Measurements from ENCODE around the gene PHOX2A. TPM values are rescaled to one million over a fixed set of nuclear protein-coding genes. Genes with fewer than 3 reads are reported as not detected.

Gene PHOX2A
- total RNA-seq, 1 experiment from 2014 or later = not detected

GRCh38 chr11:72253392-72253791, 9.4 kb upstream of the PHOX2A start:
- no peak overlapping the region for H2AFZ ChIP-seq (ENCODE audit: low read length)
- TF ChIP-seq CTCF (conservative IDR thresholded peaks at IDR 0.05; ENCODE audit: low read depth, low read length) (no peak), EZH2phosphoT487 (IDR thresholded peaks at IDR 0.05; ENCODE audit: borderline replicate concordance, low read length) (no peak), EZH2 (IDR thresholded peaks at IDR 0.05; ENCODE audit: low read length, unreplicated experiment) (no peak)
- CTCF ChIA-PET = no interaction called here
- H3K9ac ChIP-seq (ENCODE audit: low read length) = no peak overlapping the region
- no peaks in the 10 kb centered on the region for H3K4me1 ChIP-seq (ENCODE audit: insufficient read depth, low read length)
- POLR2A ChIA-PET (ENCODE audit: unreplicated experiment) = no interaction called here
- no peaks in the 10 kb centered on the region for H3F3A ChIP-seq (ENCODE audit: low read length, unreplicated experiment)
- no peaks in the 10 kb centered on the region for H3K36me3 ChIP-seq (ENCODE audit: low read depth, low read length)
- no peaks in the 10 kb centered on the region for H3K9me3 ChIP-seq (ENCODE audit: low read length)
- ATAC-seq = no peak
- H3K27ac ChIP-seq (ENCODE audit: low read length) = no peak overlapping the region
- BruUV-seq (replicated peaks) = no TSS peak
- H3K9me2 ChIP-seq (replicated peaks; ENCODE audit: low read length) = no peaks in the 10 kb centered on the region
- H3K4me3 ChIP-seq (ENCODE audit: low read length) = no peak overlapping the region
- H4K20me1 ChIP-seq (ENCODE audit: low read length) = no peaks in the 10 kb centered on the region
- H3K27me3 ChIP-seq (ENCODE audit: low read length) = peaks cover 29% of the 10 kb centered on the region
- no peaks in the 10 kb centered on the region for H3K79me2 ChIP-seq (ENCODE audit: low read length)
- DNase-seq = no peak
- no peak overlapping the region for H3K4me2 ChIP-seq (ENCODE audit: low read length)
- intact Hi-C loops (cut with micrococcal nuclease) = no loop called here

GRCh38 chr11:72251614-72252013, 7.6 kb upstream of the PHOX2A start:
- Histone ChIP-seq H3K27me3 (ENCODE audit: low read length) (peaks cover 32% of the 10 kb centered on the region), H3K4me2 (ENCODE audit: low read length) (no peak overlapping the region), H3K4me3 (ENCODE audit: low read length) (no peak overlapping the region), H3K9me3 (ENCODE audit: low read length) (no peaks in the 10 kb centered on the region), H4K20me1 (ENCODE audit: low read length) (no peaks in the 10 kb centered on the region), H3K79me2 (ENCODE audit: low read length) (no peaks in the 10 kb centered on the region), H3K4me1 (ENCODE audit: insufficient read depth, low read length) (no peaks in the 10 kb centered on the region), H3K9me2 (replicated peaks; ENCODE audit: low read length) (no peaks in the 10 kb centered on the region), H3K36me3 (ENCODE audit: low read depth, low read length) (no peaks in the 10 kb centered on the region), H3F3A (ENCODE audit: low read length, unreplicated experiment) (no peaks in the 10 kb centered on the region), H3K27ac (ENCODE audit: low read length) (no peak overlapping the region), H2AFZ (ENCODE audit: low read length) (no peak overlapping the region), H3K9ac (ENCODE audit: low read length) (no peak overlapping the region)
- DNase-seq (no peak), ATAC-seq (no peak)
- BruUV-seq (replicated peaks) = no TSS peak
- ChIA-PET CTCF (no interaction called here), POLR2A (ENCODE audit: unreplicated experiment) (no interaction called here)
- intact Hi-C loops (cut with micrococcal nuclease) = no loop called here
- TF ChIP-seq EZH2 (IDR thresholded peaks at IDR 0.05; ENCODE audit: low read length, unreplicated experiment) (no peak), EZH2phosphoT487 (IDR thresholded peaks at IDR 0.05; ENCODE audit: borderline replicate concordance, low read length) (no peak), CTCF (conservative IDR thresholded peaks at IDR 0.05; ENCODE audit: low read depth, low read length) (no peak)

- Histone ChIP-seq H3K9me3 (ENCODE audit: low read length) (no peaks in the 10 kb centered on the region), H3K27me3 (ENCODE audit: low read length) (peaks cover 39% of the 10 kb centered on the region), H4K20me1 (ENCODE audit: low read length) (no peaks in the 10 kb centered on the region), H3K79me2 (ENCODE audit: low read length) (no peaks in the 10 kb centered on the region), H3K27ac (ENCODE audit: low read length) (no peak overlapping the region), H3K9me2 (replicated peaks; ENCODE audit: low read length) (no peaks in the 10 kb centered on the region), H3K4me2 (ENCODE audit: low read length) (no peak overlapping the region), H3K4me3 (ENCODE audit: low read length) (no peak overlapping the region), H3K4me1 (ENCODE audit: insufficient read depth, low read length) (no peaks in the 10 kb centered on the region), H3K36me3 (ENCODE audit: low read depth, low read length) (no peaks in the 10 kb centered on the region), H3F3A (ENCODE audit: low read length, unreplicated experiment) (no peaks in the 10 kb centered on the region), H3K9ac (ENCODE audit: low read length) (no peak overlapping the region), H2AFZ (ENCODE audit: low read length) (no peak overlapping the region)
- TF ChIP-seq CTCF (conservative IDR thresholded peaks at IDR 0.05; ENCODE audit: low read depth, low read length) (no peak), EZH2phosphoT487 (IDR thresholded peaks at IDR 0.05; ENCODE audit: borderline replicate concordance, low read length) (no peak), EZH2 (IDR thresholded peaks at IDR 0.05; ENCODE audit: low read length, unreplicated experiment) (no peak)
- DNase-seq (no peak), ATAC-seq (no peak)
- POLR2A ChIA-PET (ENCODE audit: unreplicated experiment) = no interaction called here
- intact Hi-C loops (cut with micrococcal nuclease) = no loop called here
- CTCF ChIA-PET = no interaction called here
- no TSS peak for BruUV-seq (replicated peaks)
Measured at GRCh38 chr11:72250661-72251464, 6.9 kb upstream of the PHOX2A start.
